Endodermal cell (in vitro differentiated cells): ENCODE data around the gene DGKB. TPM values are rescaled to one million over a fixed set of nuclear protein-coding genes. Genes with fewer than 3 reads are reported as not detected.
A peak's percentile ranks its signal among the peaks of the same experiment; 100 is the strongest.

Source experiments
- DNase-seq: peaks from one replicate; pipeline ENCODE4 v3.0.0-alpha.2; 2017
- H3K27ac ChIP-seq: 2 replicates; pipeline ENCODE4 v1.5.1; 2013; ENCODE audit warnings: mild to moderate bottlenecking, low read depth, low read length, moderate library complexity
- H3K27me3 ChIP-seq: 2 replicates; pipeline ENCODE4 v1.6.1; 2013; ENCODE audit warnings: mild to moderate bottlenecking, low read length, moderate library complexity; ENCODE audit not compliant: insufficient read depth, control insufficient read depth, poor library complexity, severe bottlenecking
- H3K36me3 ChIP-seq: 2 replicates; pipeline ENCODE4 v1.7.0; 2013; ENCODE audit warnings: mild to moderate bottlenecking, low read length, moderate library complexity; ENCODE audit not compliant: control insufficient read depth, insufficient read depth
- H3K4me1 ChIP-seq: one replicate; pipeline ENCODE4 v1.7.0; 2013; ENCODE audit warnings: low read length; ENCODE audit not compliant: control insufficient read depth, insufficient read depth
- H3K4me3 ChIP-seq: 2 replicates; pipeline ENCODE4 v1.5.1; 2013; ENCODE audit warnings: mild to moderate bottlenecking, low read length, moderate library complexity
- H3K9ac ChIP-seq: 2 replicates; pipeline ENCODE4 v1.6.1; 2013; ENCODE audit warnings: mild to moderate bottlenecking, low read length, moderate library complexity; ENCODE audit not compliant: poor library complexity, severe bottlenecking; ENCODE audit errors: extremely low read depth
- H3K9me3 ChIP-seq: 2 replicates; pipeline ENCODE4 v1.6.1; 2013; ENCODE audit warnings: mild to moderate bottlenecking, low read length, moderate library complexity; ENCODE audit not compliant: control insufficient read depth
- H3K27ac Mint-ChIP-seq: 2 replicates; pipeline ENCODE4 v1.8.0; 2020; ENCODE audit warnings: mixed read lengths
- H3K27me3 Mint-ChIP-seq: 2 replicates; pipeline ENCODE4 v1.8.0; 2021; ENCODE audit warnings: mild to moderate bottlenecking, mixed read lengths; ENCODE audit not compliant: insufficient read depth
- H3K36me3 Mint-ChIP-seq: 2 replicates; pipeline ENCODE4 v1.8.0; 2020; ENCODE audit warnings: low read depth, mixed read lengths
- H3K4me1 Mint-ChIP-seq: 2 replicates; pipeline ENCODE4 v1.8.0; 2020; ENCODE audit warnings: mixed read lengths
- H3K4me3 Mint-ChIP-seq: 2 replicates; pipeline ENCODE4 v1.8.0; 2020; ENCODE audit warnings: mild to moderate bottlenecking, moderate library complexity, mixed read lengths
- H3K9me3 Mint-ChIP-seq: 2 replicates; pipeline ENCODE4 v1.8.0; 2020; ENCODE audit warnings: mild to moderate bottlenecking, mixed read lengths
- CTCF ChIP-seq: fragments of 200-600 bp; sonication (generic); conservative IDR thresholded peaks from 2 replicates; pipeline ENCODE4 v1.5.0; 2021; ENCODE audit warnings: antibody characterized with exemption, mild to moderate bottlenecking
- WGBS, 2 experiments: methylation state at CpG; one replicate each; pipeline versions ENCODE4 v1.1.5 to v1.1.7; 2013; ENCODE audit warnings: missing lambda C conversion rate in 2 of 2, mixed read lengths in 1 of 2; ENCODE audit not compliant: insufficient coverage in 1 of 2, insufficient read length in 1 of 2; 5-methylcytosine and 5-hydroxymethylcytosine counted together
- total RNA-seq, 2 donors: library from RNA; stranded (reverse); fragmentation: NEBNext Ultra II Directional in 1 of 2; extraction: Animal tissue kit (Norgen Biotek cat#: 25700) in 1 of 2; gene quantifications; 2 replicates in 1 of 2; 3 replicates in 1 of 2; pipeline ENCODE4 v1.2.1, GENCODE V29; 2021

The DGKB gene
- total RNA-seq, 2 donors from 2014 or later: 5.1 to 5.2 TPM

- H3K36me3 ChIP-seq: no peaks in the 10 kb centered on the region
- WGBS, 2 experiments: 80 to 92% methylated on average over 1 to 2 of the region's 2 CpGs
- H3K27me3 ChIP-seq: no peaks in the 10 kb centered on the region
- H3K27me3 Mint-ChIP-seq: no peaks in the 10 kb centered on the region
- no peak overlapping the region for H3K4me3 Mint-ChIP-seq
- H3K4me3 ChIP-seq: no peak overlapping the region
- TF ChIP-seq CTCF: no peak
- no peak overlapping the region for H3K27ac ChIP-seq
- no peaks in the 10 kb centered on the region for H3K36me3 Mint-ChIP-seq
- H3K9me3 ChIP-seq: no peaks in the 10 kb centered on the region
- no peak overlapping the region for H3K27ac Mint-ChIP-seq
- no peak overlapping the region for H3K9ac ChIP-seq
- no peaks in the 10 kb centered on the region for H3K9me3 Mint-ChIP-seq
- H3K4me1 Mint-ChIP-seq: no peaks in the 10 kb centered on the region
- H3K4me1 ChIP-seq: no peaks in the 10 kb centered on the region
- DNase-seq: no peak
Measured at GRCh38 chr7:14495633-14496032, 406.9 kb downstream of the DGKB start.

- Histone ChIP-seq H3K9ac (no peak overlapping the region), H3K36me3 (no peaks in the 10 kb centered on the region)
- WGBS, 2 experiments: 93 to 94% methylated on average over 3 of the region's 3 CpGs
Measured at GRCh38 chr7:14487701-14488395, 414.7 kb downstream of the DGKB start.

GRCh38 chr7:14483663-14484062 is 418.9 kb downstream of the DGKB start:
- H3K27ac Mint-ChIP-seq: no peak overlapping the region
- H3K9me3 Mint-ChIP-seq: no peaks in the 10 kb centered on the region
- Histone ChIP-seq H3K36me3 (no peaks in the 10 kb centered on the region), H3K27ac (no peak overlapping the region), H3K4me3 (no peak overlapping the region), H3K9me3 (no peaks in the 10 kb centered on the region), H3K27me3 (no peaks in the 10 kb centered on the region), H3K4me1 (no peaks in the 10 kb centered on the region), H3K9ac (no peak overlapping the region)
- H3K4me1 Mint-ChIP-seq: no peaks in the 10 kb centered on the region
- H3K36me3 Mint-ChIP-seq: no peaks in the 10 kb centered on the region
- 84 to 95% methylated on average over 4 of the region's 4 CpGs for WGBS, 2 experiments
- no peak overlapping the region for H3K4me3 Mint-ChIP-seq
- no peaks in the 10 kb centered on the region for H3K27me3 Mint-ChIP-seq
- no peak for DNase-seq
- peak; percentile 43 for TF ChIP-seq CTCF

More at GRCh38 chr7:14487701-14488395, 414.7 kb downstream of the DGKB start:
- Histone ChIP-seq H3K27ac (no peak overlapping the region), H3K4me3 (no peak overlapping the region), H3K9me3 (no peaks in the 10 kb centered on the region), H3K27me3 (no peaks in the 10 kb centered on the region), H3K4me1 (no peaks in the 10 kb centered on the region)
- no peak overlapping the region for H3K27ac Mint-ChIP-seq
- TF ChIP-seq CTCF: no peak
- no peaks in the 10 kb centered on the region for H3K27me3 Mint-ChIP-seq
- no peak for DNase-seq
- no peak overlapping the region for H3K4me3 Mint-ChIP-seq
- H3K9me3 Mint-ChIP-seq: no peaks in the 10 kb centered on the region
- H3K4me1 Mint-ChIP-seq: no peaks in the 10 kb centered on the region
- no peaks in the 10 kb centered on the region for H3K36me3 Mint-ChIP-seq
